Measurements from ENCODE around the gene CREB5. TPM values are rescaled to one million over a fixed set of nuclear protein-coding genes. Genes with fewer than 3 reads are reported as not detected.

CREB5 gene
- total and polyA plus RNA-seq, 2 of the 13 experiments (the other 11 are each of a cell fraction or from before 2014, with no cell fraction given): 0.38 to 0.71 TPM

DNA sequence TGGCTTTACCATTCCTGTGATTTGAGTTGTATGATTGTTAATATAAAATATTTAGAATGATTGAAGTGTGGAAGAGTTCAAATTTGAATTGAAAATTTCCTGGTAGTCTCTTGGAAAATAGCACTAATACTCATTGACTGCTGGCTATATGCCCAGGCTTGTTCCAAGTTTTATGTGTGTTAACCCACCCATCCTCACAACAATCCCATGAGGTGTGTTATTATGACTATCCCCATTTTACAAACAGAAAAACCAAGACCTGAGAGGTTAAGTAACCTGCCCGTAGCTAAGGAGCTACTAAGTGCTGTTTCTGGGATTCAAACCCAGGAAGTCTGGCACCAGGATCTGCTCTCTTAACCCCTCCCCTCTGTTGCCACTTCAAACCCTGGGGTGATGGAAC lies 213.9 kb downstream of the CREB5 start:
- H3K27ac ChIP-seq (ENCODE audit: extremely low read length, insufficient read depth, low read length): no peak overlapping the region
- POLR2A ChIA-PET: no interaction called here
- no peak overlapping the region for H3K4me3 ChIP-seq (replicated peaks in 1 of 3; ENCODE audit: insufficient read depth in 1 of 3, low read depth in 2 of 3, low read length in 3 of 3)
- H3K36me3 ChIP-seq (replicated peaks in 1 of 2; ENCODE audit: control insufficient read depth in 1 of 2, insufficient read depth in 2 of 2, low read length in 2 of 2): no peaks in the 10 kb centered on the region
- H3K9ac ChIP-seq (ENCODE audit: insufficient read depth, low read depth, low read length): no peak overlapping the region
- DNase-seq (ENCODE audit: low spot score): no peak
- no peaks in the 10 kb centered on the region for H3K79me2 ChIP-seq (ENCODE audit: insufficient read depth, low read length)
- no peak for ATAC-seq
- no peaks in the 10 kb centered on the region for H3K9me3 ChIP-seq (ENCODE audit: low read length)
- no peak for FAIRE-seq
- in situ Hi-C loops (cut with HindIII; ENCODE audit: extremely low pct_ligation_motif_present, low pct_unique_long_range_greater_than_20kb) (loop anchor here (5.0 to 10.0 kb wide), 2 partner anchors 234 to 321 kb away; no protein-coding TSS in a partner anchor), intact Hi-C loops (cut with micrococcal nuclease; ENCODE audit: unreplicated experiment) (loop anchor here (1.0 kb wide), 2 partner anchors 237 to 327 kb away; no protein-coding TSS in a partner anchor)
- no peak overlapping the region for H2AFZ ChIP-seq (ENCODE audit: low read length)
- H3K4me1 ChIP-seq (ENCODE audit: insufficient read depth, low read length): no peaks in the 10 kb centered on the region
- CTCF ChIA-PET (ENCODE audit: low intra/inter-chr PET ratio, low total read pairs): interaction anchor here (1.2 to 2.4 kb wide), 2 partner anchors 237 to 328 kb away, joined by 3 to 24 read pairs; no protein-coding TSS in a partner anchor
- WGBS (ENCODE audit: low lambda C conversion rate): 0% methylated on average over 1 of the region's 1 CpG
- H3K27me3 ChIP-seq (ENCODE audit: control insufficient read depth in 1 of 2, insufficient read depth in 2 of 2, low read length in 2 of 2): no peaks in the 10 kb centered on the region
- no peaks in the 10 kb centered on the region for H4K20me1 ChIP-seq (ENCODE audit: insufficient read depth, low read length)
- BruUV-seq (replicated peaks): no TSS peak
- no peak overlapping the region for H3K4me2 ChIP-seq (ENCODE audit: low read depth, low read length)
- no peak for TF ChIP-seq PLRG1 (conservative IDR thresholded peaks at IDR 0.05)
- TF ChIP-seq, protein P1, sequence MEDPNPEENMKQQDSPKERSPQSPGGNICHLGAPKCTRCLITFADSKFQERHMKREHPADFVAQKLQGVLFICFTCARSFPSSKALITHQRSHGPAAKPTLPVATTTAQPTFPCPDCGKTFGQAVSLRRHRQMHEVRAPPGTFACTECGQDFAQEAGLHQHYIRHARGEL (CRISPR knock-in tag; IDR thresholded peaks at IDR 0.05): no peak
- TF ChIP-seq ZNF383 (CRISPR knock-in tag; IDR thresholded peaks at IDR 0.05; ENCODE audit: borderline replicate concordance): no peak
- no peak for TF ChIP-seq ZNF747 (CRISPR knock-in tag; IDR thresholded peaks at IDR 0.05; ENCODE audit: borderline replicate concordance)
- TF ChIP-seq ZNF30 (CRISPR knock-in tag; IDR thresholded peaks at IDR 0.05): no peak
- TF ChIP-seq, protein P2, sequence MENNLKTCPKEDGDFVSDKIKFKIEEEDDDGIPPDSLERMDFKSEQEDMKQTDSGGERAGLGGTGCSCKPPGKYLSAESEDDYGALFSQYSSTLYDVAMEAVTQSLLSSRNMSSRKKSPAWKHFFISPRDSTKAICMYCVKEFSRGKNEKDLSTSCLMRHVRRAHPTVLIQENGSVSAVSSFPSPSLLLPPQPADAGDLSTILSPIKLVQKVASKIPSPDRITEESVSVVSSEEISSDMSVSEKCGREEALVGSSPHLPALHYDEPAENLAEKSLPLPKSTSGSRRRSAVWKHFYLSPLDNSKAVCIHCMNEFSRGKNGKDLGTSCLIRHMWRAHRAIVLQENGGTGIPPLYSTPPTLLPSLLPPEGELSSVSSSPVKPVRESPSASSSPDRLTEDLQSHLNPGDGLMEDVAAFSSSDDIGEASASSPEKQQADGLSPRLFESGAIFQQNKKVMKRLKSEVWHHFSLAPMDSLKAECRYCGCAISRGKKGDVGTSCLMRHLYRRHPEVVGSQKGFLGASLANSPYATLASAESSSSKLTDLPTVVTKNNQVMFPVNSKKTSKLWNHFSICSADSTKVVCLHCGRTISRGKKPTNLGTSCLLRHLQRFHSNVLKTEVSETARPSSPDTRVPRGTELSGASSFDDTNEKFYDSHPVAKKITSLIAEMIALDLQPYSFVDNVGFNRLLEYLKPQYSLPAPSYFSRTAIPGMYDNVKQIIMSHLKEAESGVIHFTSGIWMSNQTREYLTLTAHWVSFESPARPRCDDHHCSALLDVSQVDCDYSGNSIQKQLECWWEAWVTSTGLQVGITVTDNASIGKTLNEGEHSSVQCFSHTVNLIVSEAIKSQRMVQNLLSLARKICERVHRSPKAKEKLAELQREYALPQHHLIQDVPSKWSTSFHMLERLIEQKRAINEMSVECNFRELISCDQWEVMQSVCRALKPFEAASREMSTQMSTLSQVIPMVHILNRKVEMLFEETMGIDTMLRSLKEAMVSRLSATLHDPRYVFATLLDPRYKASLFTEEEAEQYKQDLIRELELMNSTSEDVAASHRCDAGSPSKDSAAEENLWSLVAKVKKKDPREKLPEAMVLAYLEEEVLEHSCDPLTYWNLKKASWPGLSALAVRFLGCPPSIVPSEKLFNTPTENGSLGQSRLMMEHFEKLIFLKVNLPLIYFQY (CRISPR knock-in tag; IDR thresholded peaks at IDR 0.05; ENCODE audit: borderline replicate concordance): no peak
- no peak for TF ChIP-seq RFX5 (IDR thresholded peaks at IDR 0.05; ENCODE audit: low read depth, low read length)
- TF ChIP-seq, protein P3, sequence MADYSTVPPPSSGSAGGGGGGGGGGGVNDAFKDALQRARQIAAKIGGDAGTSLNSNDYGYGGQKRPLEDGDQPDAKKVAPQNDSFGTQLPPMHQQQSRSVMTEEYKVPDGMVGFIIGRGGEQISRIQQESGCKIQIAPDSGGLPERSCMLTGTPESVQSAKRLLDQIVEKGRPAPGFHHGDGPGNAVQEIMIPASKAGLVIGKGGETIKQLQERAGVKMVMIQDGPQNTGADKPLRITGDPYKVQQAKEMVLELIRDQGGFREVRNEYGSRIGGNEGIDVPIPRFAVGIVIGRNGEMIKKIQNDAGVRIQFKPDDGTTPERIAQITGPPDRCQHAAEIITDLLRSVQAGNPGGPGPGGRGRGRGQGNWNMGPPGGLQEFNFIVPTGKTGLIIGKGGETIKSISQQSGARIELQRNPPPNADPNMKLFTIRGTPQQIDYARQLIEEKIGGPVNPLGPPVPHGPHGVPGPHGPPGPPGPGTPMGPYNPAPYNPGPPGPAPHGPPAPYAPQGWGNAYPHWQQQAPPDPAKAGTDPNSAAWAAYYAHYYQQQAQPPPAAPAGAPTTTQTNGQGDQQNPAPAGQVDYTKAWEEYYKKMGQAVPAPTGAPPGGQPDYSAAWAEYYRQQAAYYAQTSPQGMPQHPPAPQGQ (CRISPR knock-in tag; IDR thresholded peaks at IDR 0.05; ENCODE audit: borderline replicate concordance): no peak
- TF ChIP-seq ONECUT2 (CRISPR knock-in tag; IDR thresholded peaks at IDR 0.05): no peak
- TF ChIP-seq MTA3 (CRISPR knock-in tag; IDR thresholded peaks at IDR 0.05): no peak
- TF ChIP-seq POLR2AphosphoS5 (IDR thresholded peaks at IDR 0.05; ENCODE audit: low read depth, low read length): no peak
- no peak for TF ChIP-seq PAF1 (CRISPR knock-in tag; IDR thresholded peaks at IDR 0.05)
- TF ChIP-seq, protein P4, sequence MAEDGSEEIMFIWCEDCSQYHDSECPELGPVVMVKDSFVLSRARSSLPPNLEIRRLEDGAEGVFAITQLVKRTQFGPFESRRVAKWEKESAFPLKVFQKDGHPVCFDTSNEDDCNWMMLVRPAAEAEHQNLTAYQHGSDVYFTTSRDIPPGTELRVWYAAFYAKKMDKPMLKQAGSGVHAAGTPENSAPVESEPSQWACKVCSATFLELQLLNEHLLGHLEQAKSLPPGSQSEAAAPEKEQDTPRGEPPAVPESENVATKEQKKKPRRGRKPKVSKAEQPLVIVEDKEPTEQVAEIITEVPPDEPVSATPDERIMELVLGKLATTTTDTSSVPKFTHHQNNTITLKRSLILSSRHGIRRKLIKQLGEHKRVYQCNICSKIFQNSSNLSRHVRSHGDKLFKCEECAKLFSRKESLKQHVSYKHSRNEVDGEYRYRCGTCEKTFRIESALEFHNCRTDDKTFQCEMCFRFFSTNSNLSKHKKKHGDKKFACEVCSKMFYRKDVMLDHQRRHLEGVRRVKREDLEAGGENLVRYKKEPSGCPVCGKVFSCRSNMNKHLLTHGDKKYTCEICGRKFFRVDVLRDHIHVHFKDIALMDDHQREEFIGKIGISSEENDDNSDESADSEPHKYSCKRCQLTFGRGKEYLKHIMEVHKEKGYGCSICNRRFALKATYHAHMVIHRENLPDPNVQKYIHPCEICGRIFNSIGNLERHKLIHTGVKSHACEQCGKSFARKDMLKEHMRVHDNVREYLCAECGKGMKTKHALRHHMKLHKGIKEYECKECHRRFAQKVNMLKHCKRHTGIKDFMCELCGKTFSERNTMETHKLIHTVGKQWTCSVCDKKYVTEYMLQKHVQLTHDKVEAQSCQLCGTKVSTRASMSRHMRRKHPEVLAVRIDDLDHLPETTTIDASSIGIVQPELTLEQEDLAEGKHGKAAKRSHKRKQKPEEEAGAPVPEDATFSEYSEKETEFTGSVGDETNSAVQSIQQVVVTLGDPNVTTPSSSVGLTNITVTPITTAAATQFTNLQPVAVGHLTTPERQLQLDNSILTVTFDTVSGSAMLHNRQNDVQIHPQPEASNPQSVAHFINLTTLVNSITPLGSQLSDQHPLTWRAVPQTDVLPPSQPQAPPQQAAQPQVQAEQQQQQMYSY (CRISPR knock-in tag; IDR thresholded peaks at IDR 0.05): no peak
- no peak for TF ChIP-seq LCORL (IDR thresholded peaks at IDR 0.05)
- TF ChIP-seq LCORL (CRISPR knock-in tag; IDR thresholded peaks at IDR 0.05): no peak
